Small intestine (tissue), 7 donors: ENCODE data around the gene MXD3. TPM values are rescaled to one million over a fixed set of nuclear protein-coding genes. Genes with fewer than 3 reads are reported as not detected.
"Not testable (repeated sequence)": the region's sequence is repeated elsewhere in the genome, so short reads cannot be mapped to it uniquely, and the experiment has no call there.

Source experiments
- DNase-seq, 2 donors: peaks; one replicate each; pipeline versions ENCODE4 v3.0.0 to v3.0.0-alpha.2; 2013
- FAIRE-seq: peaks from 2 replicates; lab custom pipeline; 2012; peaks lifted over from hg19 to GRCh38; lab: Jason Lieb, UNC
- H3K27ac ChIP-seq, 3 donors: one replicate each; pipeline ENCODE4 v1.5.1; 2013; ENCODE audit warnings: low read length in 2 of 3, mild to moderate bottlenecking in 2 of 3, control low read depth in 1 of 3, inconsistent platforms in 1 of 3, low read depth in 1 of 3, moderate library complexity in 1 of 3
- H3K27me3 ChIP-seq, 3 donors: one replicate each; pipeline ENCODE4 v1.6.1; 2013; ENCODE audit warnings: low read length in 3 of 3, inconsistent platforms in 1 of 3; ENCODE audit not compliant: control insufficient read depth in 3 of 3, insufficient read depth in 3 of 3
- H3K36me3 ChIP-seq, 3 donors: one replicate each; pipeline ENCODE4 v1.6.1; 2013; ENCODE audit warnings: low read length in 3 of 3, inconsistent platforms in 1 of 3, low read depth in 1 of 3, mild to moderate bottlenecking in 1 of 3, moderate library complexity in 1 of 3; ENCODE audit not compliant: control insufficient read depth in 3 of 3, insufficient read depth in 2 of 3
- H3K4me1 ChIP-seq, 3 donors: one replicate each; pipeline ENCODE4 v1.6.1; 2013; ENCODE audit warnings: low read length in 2 of 3, inconsistent platforms in 1 of 3, low read depth in 1 of 3, mild to moderate bottlenecking in 1 of 3, moderate library complexity in 1 of 3; ENCODE audit not compliant: control insufficient read depth in 3 of 3, insufficient read depth in 2 of 3
- H3K4me3 ChIP-seq, 3 donors: one replicate each; pipeline ENCODE4 v1.5.1; 2013; ENCODE audit warnings: low read length in 3 of 3, control low read depth in 1 of 3, inconsistent platforms in 1 of 3, low read depth in 1 of 3, mild to moderate bottlenecking in 1 of 3, moderate library complexity in 1 of 3
- H3K9me3 ChIP-seq, 2 donors: one replicate each; pipeline ENCODE4 v1.6.1; 2013; ENCODE audit warnings: low read depth in 1 of 2, low read length in 1 of 2; ENCODE audit not compliant: control insufficient read depth in 2 of 2, insufficient read depth in 1 of 2
- WGBS, 3 donors: extraction: QIAGEN DNeasy Blood & Tissue Kit; methylation state at CpG; one replicate each; pipeline ENCODE4 v1.1.7; 2013; 5-methylcytosine and 5-hydroxymethylcytosine counted together
- polyA plus RNA-seq, 4 donors: library from polyadenylated mRNA; stranded (reverse) in 3 of 4; unstranded in 1 of 4; fragments of 200-250 nt in 3 of 4; fragments of 120-200 nt in 1 of 4; gene quantifications; one replicate each; pipeline versions ENCODE4 v1.2.1 to v1.2.3, GENCODE V29; 2013
- donor health status: healthy with polysubstance abuse.
- donor health status: control.
- donor health status: control.
- donor health status: Bipolar disorder and iron deficiency.
- donor health status: healthy.

Gene MXD3
- polyA plus RNA-seq, 4 donors = 11.9 to 22.9 (median 14.4) TPM

GRCh38 chr5:177350776-177351391, 39.2 kb upstream of the MXD3 start:
- FAIRE-seq (no peak), DNase-seq (no peak)
- H3K9me3 ChIP-seq = peaks cover 0 to 7% of the 10 kb centered on the region in 2 donors
- WGBS, 3 donors = 2 to 11% (median 6%) methylated on average over 19 of the region's 19 CpGs
- peak overlapping the region; percentile 58 to 88 (median 65) for H3K4me3 ChIP-seq
- H3K27me3 ChIP-seq = peaks cover 0 to 8% (median 0%) of the 10 kb centered on the region in 3 donors
- H3K27ac ChIP-seq = peak overlapping the region; percentile 92 to 97 (median 94)
- H3K4me1 ChIP-seq = peaks cover 9 to 12% (median 9%) of the 10 kb centered on the region in 3 donors
- peaks cover 0 to 19% (median 0%) of the 10 kb centered on the region in 3 donors for H3K36me3 ChIP-seq

DNA sequence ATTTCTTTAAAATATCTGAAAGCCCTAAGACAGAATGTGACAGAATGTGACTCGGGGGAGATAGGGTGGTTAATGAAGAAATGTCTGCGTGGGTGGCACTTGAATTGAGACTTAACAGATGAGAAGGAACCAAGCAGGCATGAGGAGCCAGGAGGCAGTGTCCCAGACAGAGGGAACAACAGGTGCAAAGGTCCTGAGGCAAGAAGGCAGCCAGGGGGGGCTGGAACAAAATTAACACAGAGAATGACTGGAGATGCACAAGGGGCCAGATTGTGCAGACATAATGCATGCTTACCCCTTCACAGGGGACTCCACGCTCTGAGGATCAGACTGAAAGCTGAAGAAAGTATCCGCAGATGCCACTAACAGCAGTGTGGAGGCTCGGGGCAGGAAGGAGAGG, 38.1 kb upstream of the MXD3 start:
- H3K9me3 ChIP-seq = no peaks in the 10 kb centered on the region
- peak overlapping the region in 1 of 3 donors; percentile 88 for H3K4me3 ChIP-seq
- FAIRE-seq (no peak), DNase-seq (no peak)
- peaks cover 0 to 27% (median 0%) of the 10 kb centered on the region in 3 donors for H3K36me3 ChIP-seq
- no peak overlapping the region for H3K27ac ChIP-seq
- no peaks in the 10 kb centered on the region for H3K27me3 ChIP-seq
- H3K4me1 ChIP-seq = peaks cover 9 to 12% (median 9%) of the 10 kb centered on the region in 3 donors
- WGBS, 3 donors = 70 to 83% (median 75%) methylated on average over 5 of the region's 5 CpGs

GRCh38 chr5:177349362-177349647, 37.6 kb upstream of the MXD3 start:
- DNase-seq = no peak
- WGBS, 3 donors = 44 to 71% (median 54%) methylated on average over 3 of the region's 3 CpGs
- Histone ChIP-seq H3K9me3 (no peaks in the 10 kb centered on the region), H3K4me1 (peaks cover 9 to 12% (median 9%) of the 10 kb centered on the region in 3 donors), H3K36me3 (peaks cover 0 to 29% (median 0%) of the 10 kb centered on the region in 3 donors), H3K27me3 (no peaks in the 10 kb centered on the region), H3K27ac (no peak overlapping the region), H3K4me3 (no peak overlapping the region)
- FAIRE-seq = no peak

- WGBS, 3 donors = 83 to 88% (median 84%) methylated on average over 4 of the region's 4 CpGs
- Histone ChIP-seq H3K4me3 (no peak overlapping the region), H3K4me1 (peaks cover 9 to 12% (median 9%) of the 10 kb centered on the region in 3 donors), H3K27ac (no peak overlapping the region), H3K27me3 (no peaks in the 10 kb centered on the region), H3K9me3 (no peaks in the 10 kb centered on the region), H3K36me3 (peaks cover 0 to 36% (median 0%) of the 10 kb centered on the region in 3 donors)
- FAIRE-seq (no peak), DNase-seq (no peak)
Measured at GRCh38 chr5:177347699-177348098, 36.0 kb upstream of the MXD3 start.

- WGBS, 3 donors = 73 to 80% (median 74%) methylated on average over 4 of the region's 4 CpGs
- H3K4me3 ChIP-seq = no peak overlapping the region
- H3K27me3 ChIP-seq = no peaks in the 10 kb centered on the region
- peaks cover 9 to 12% (median 9%) of the 10 kb centered on the region in 3 donors for H3K4me1 ChIP-seq
- H3K9me3 ChIP-seq = no peaks in the 10 kb centered on the region
- no peak for DNase-seq
- peaks cover 0 to 42% (median 0%) of the 10 kb centered on the region in 3 donors for H3K36me3 ChIP-seq
- FAIRE-seq = no peak
- no peak overlapping the region for H3K27ac ChIP-seq
Measured at GRCh38 chr5:177346820-177347219, 35.1 kb upstream of the MXD3 start.

DNA sequence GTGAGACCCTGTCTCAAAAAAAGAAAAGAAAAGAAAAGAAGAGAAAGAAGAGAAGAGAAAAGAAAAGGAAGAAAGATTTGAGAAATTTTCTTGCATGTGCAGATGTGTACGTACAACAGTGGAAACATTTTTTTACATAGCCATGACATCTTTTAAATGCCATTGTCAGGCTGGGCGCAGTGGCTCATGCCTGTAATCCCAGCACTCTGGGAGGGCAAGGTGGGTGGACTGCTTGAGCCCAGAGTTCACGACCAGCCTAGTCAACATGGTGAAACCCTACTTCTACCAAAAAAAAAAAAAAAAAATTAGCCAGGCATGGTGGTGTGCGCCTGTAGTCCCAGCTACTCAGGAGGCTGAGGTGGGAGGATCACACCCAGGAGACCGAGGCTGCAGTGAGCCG, 33.2 kb upstream of the MXD3 start:
- H3K4me3 ChIP-seq = no peak overlapping the region
- peaks cover 0 to 40% (median 0%) of the 10 kb centered on the region in 3 donors for H3K36me3 ChIP-seq
- peaks cover under 1 to 8% (median 3%) of the 10 kb centered on the region in 3 donors for H3K4me1 ChIP-seq
- H3K27me3 ChIP-seq = no peaks in the 10 kb centered on the region
- WGBS, 3 donors = 96 to 97% (median 96%) methylated on average over 6 of the region's 6 CpGs
- FAIRE-seq = no peak
- no peak for DNase-seq
- no peaks in the 10 kb centered on the region for H3K9me3 ChIP-seq
- H3K27ac ChIP-seq = no peak overlapping the region

DNA sequence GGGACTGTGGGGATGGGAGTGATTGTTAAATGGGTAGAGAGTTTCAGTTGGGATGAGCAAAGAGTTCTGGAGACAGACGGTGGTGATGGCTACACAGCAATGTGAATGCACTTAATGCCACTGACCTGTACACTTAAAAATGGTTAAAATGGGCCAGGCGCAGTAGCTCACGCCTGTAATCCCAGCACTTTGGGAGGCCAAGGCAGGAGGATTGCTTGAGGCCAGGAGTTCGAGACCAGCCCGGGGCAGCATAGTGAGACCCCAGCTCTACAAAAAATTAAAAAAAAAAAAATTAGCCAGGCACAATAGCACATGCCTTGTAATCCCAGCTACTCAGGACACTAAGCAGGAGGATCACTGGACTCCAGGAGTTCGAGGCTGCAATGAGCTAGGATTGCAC, 32.1 kb upstream of the MXD3 start:
- peaks cover 0 to 43% (median 0%) of the 10 kb centered on the region in 3 donors for H3K36me3 ChIP-seq
- H3K9me3 ChIP-seq = no peaks in the 10 kb centered on the region
- no peaks in the 10 kb centered on the region for H3K4me1 ChIP-seq
- WGBS, 3 donors = 94 to 96% (median 95%) methylated on average over 6 of the region's 6 CpGs
- H3K27ac ChIP-seq = no peak overlapping the region
- FAIRE-seq (no peak), DNase-seq (no peak)
- no peak overlapping the region for H3K4me3 ChIP-seq
- H3K27me3 ChIP-seq = no peaks in the 10 kb centered on the region

DNA sequence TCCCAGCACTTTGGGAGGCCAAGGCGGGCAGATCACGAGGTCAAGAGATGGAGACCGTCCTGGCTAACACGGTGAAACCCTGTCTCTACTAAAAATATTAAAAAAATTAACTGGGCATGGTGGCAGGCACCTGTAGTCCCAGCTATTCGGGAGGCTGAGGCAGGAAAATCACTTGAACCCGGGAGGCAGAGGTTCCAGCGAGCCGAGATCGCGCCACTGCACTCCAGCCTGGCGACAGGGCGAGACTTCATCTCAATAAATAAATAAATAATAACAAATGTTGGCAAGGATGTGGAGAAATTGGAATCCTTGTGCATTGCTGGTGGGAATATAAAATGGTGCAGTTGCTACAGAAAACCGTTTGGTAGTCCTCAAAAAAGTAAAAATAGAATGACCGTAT, 31.3 kb upstream of the MXD3 start:
- not testable (repeated sequence) for H3K27me3 ChIP-seq, H3K27ac ChIP-seq, H3K9me3 ChIP-seq, DNase-seq, H3K4me1 ChIP-seq, H3K4me3 ChIP-seq, FAIRE-seq
- H3K36me3 ChIP-seq = peaks cover 0 to 51% (median 4%) of the 10 kb centered on the region in 3 donors
- 95 to 97% (median 96%) methylated on average over 14 of the region's 14 CpGs for WGBS, 3 donors
